Left renal cortex interstitium (tissue), 4 donors: ENCODE results near the gene LIPE. TPM values are rescaled to one million over a fixed set of nuclear protein-coding genes. Genes with fewer than 3 reads are reported as not detected.
"Not testable (repeated sequence)": the region's sequence is repeated elsewhere in the genome, so short reads cannot be mapped to it uniquely, and the experiment has no call there.

ENCODE experiments used
- DNase-seq, 4 donors: peaks; one replicate each; pipeline ENCODE4 v3.0.0-alpha.2; 2013; ENCODE audit warnings: low read depth in 4 of 4, low spot score in 2 of 4, missing footprints in 1 of 4
- polyA plus RNA-seq, 4 donors: library from polyadenylated mRNA; unstranded; fragments of 120-200 nt; gene quantifications; one replicate each; pipeline ENCODE4 v1.2.1, GENCODE V29; 2013; ENCODE audit not compliant: insufficient read length in 4 of 4

Gene LIPE
- polyA plus RNA-seq, result 10 to 100 TPM in 3 of 4 donors, 1 to 10 TPM in 1; 9.6 to 17.1 (median 13.2) TPM

GRCh38 chr19:42427313-42427712 is at the start of gene LIPE:
Gene LIPE, minus strand, starts transcription at chr19:42427388. Its CDS starts 239 bp downstream, at chr19:42427149.
- DNase-seq, result peak in 1 of 4 donors; percentile 62

GRCh38 chr19:42475366-42475765 is 48.2 kb upstream of the LIPE start:
- DNase-seq, result no peak

- no peak for DNase-seq
Measured at GRCh38 chr19:42474743-42475142, 47.6 kb upstream of the LIPE start.

GRCh38 chr19:42473686-42474085 is 46.5 kb upstream of the LIPE start:
- no peak for DNase-seq

GRCh38 chr19:42472402-42473147 is 45.4 kb upstream of the LIPE start:
- DNase-seq, result no peak

- no peak for DNase-seq
Measured at GRCh38 chr19:42471554-42472249, 44.5 kb upstream of the LIPE start.

- DNase-seq, result no peak
Measured at GRCh38 chr19:42469311-42470235, 42.4 kb upstream of the LIPE start.

GRCh38 chr19:42468273-42468796 is 41.1 kb upstream of the LIPE start:
- DNase-seq, result no peak

GRCh38 chr19:42467183-42467760 is 40.1 kb upstream of the LIPE start:
- no peak for DNase-seq

- DNase-seq, result no peak
Measured at GRCh38 chr19:42466521-42467182, 39.5 kb upstream of the LIPE start.

- no peak for DNase-seq
Measured at GRCh38 chr19:42465827-42466280, 38.7 kb upstream of the LIPE start.

- no peak for DNase-seq
Measured at GRCh38 chr19:42461700-42462324, 34.6 kb upstream of the LIPE start.

GRCh38 chr19:42461231-42461630 is 34.0 kb upstream of the LIPE start:
- DNase-seq, result not testable (repeated sequence)

- no peak for DNase-seq
Measured at GRCh38 chr19:42459926-42460325, 32.7 kb upstream of the LIPE start.

GRCh38 chr19:42455621-42456081 is 28.5 kb upstream of the LIPE start:
- DNase-seq, result no peak

GRCh38 chr19:42455086-42455485 is 27.9 kb upstream of the LIPE start:
- DNase-seq, result no peak

- DNase-seq, result no peak
Measured at GRCh38 chr19:42452590-42452989, 25.4 kb upstream of the LIPE start.

- DNase-seq, result peak; percentile 47 to 76 (median 64)
Measured at GRCh38 chr19:42450314-42450934, 23.2 kb upstream of the LIPE start.

GRCh38 chr19:42448306-42448705 is 21.1 kb upstream of the LIPE start:
- not testable (repeated sequence) for DNase-seq
